HCT116 (cell line): ENCODE measurements around the gene TLR9. TPM values are rescaled to one million over a fixed set of nuclear protein-coding genes. Genes with fewer than 3 reads are reported as not detected.

Experiments used
- ATAC-seq: fragments of 200-7000 bp; cut with Tn5 transposase; 2 replicates; pipeline ENCODE4 v1.9.1; 2020; ENCODE audit warnings: mild to moderate bottlenecking, moderate library complexity
- BruUV-seq: library from RNA; stranded (reverse); fragments of 400-500 nt; replicated peaks from 2 replicates; lab custom pipeline; 2021; lab: Mats Ljungman, UMichigan
- CTCF ChIA-PET: fragments of 300-600 bp; sonication (Branson Sonifier 250); formaldehyde crosslinking; loops from one replicate; lab custom pipeline; 2021; ENCODE audit warnings: antibody characterized with exemption; lab: Charles Lee
- POLR2A ChIA-PET: fragments of 300-600, 350-600 bp; sonication (Branson Sonifier 250); formaldehyde crosslinking; loops from one replicate; lab custom pipeline; 2021; ENCODE audit warnings: antibody characterized with exemption; lab: Charles Lee
- RAD21 ChIA-PET, 2 experiments: fragments of 300-600 bp; sonication (Branson Sonifier 250); formaldehyde crosslinking; loops; one replicate each; lab custom pipeline; 2023; ENCODE audit warnings: low total read pairs in 2 of 2; ENCODE audit not compliant: uncharacterized antibody in 2 of 2, unreplicated experiment in 2 of 2, low non-redundant PET in 1 of 2; lab: Charles Lee
- DNase-seq: peaks from one replicate; pipeline ENCODE4 v3.0.0-alpha.2; 2010; ENCODE audit warnings: low read depth, low spot score
- H2AFZ ChIP-seq: fragments of 200-600 bp; shearing (Covaris generic), sonication (generic); 2 replicates; pipeline ENCODE4 v1.6.1; 2017; ENCODE audit warnings: low read depth, mixed run types, mixed read lengths, antibody characterized with exemption, low read length; ENCODE audit not compliant: poor library complexity, severe bottlenecking
- H3K27ac ChIP-seq: 2 replicates; pipeline ENCODE4 v1.5.1; 2012; ENCODE audit warnings: low read depth, low read length
- H3K27me3 ChIP-seq: fragments of 200-600 bp; sonication (generic); 2 replicates; pipeline ENCODE4 v1.6.1; 2016; ENCODE audit warnings: mixed run types, low read length, mixed read lengths; ENCODE audit not compliant: insufficient read depth
- H3K36me3 ChIP-seq, 2 experiments: fragments of 200-500 bp in 1 of 2; fragments of 200-600 bp in 1 of 2; sonication (Bioruptor generic) in 1 of 2; sonication (generic) in 1 of 2; 2 replicates each; pipeline versions ENCODE4 v1.5.1 to v1.6.1; 2014 to 2016; ENCODE audit warnings: low read length in 2 of 2, inconsistent platforms in 1 of 2, mixed read lengths in 1 of 2, mixed run types in 1 of 2; ENCODE audit not compliant: insufficient read depth in 2 of 2, control insufficient read depth in 1 of 2
- H3K4me1 ChIP-seq, 2 experiments: fragments of 200-600 bp in 1 of 2; sonication (generic) in 1 of 2; 2 replicates each; pipeline versions ENCODE4 v1.5.1 to v1.6.1; 2012 to 2017; ENCODE audit warnings: low read length in 2 of 2, inconsistent platforms in 1 of 2, mild to moderate bottlenecking in 1 of 2, mixed read lengths in 1 of 2, mixed run types in 1 of 2, moderate library complexity in 1 of 2; ENCODE audit not compliant: insufficient read depth in 2 of 2, control insufficient read depth in 1 of 2
- H3K4me2 ChIP-seq: fragments of 200-600 bp; sonication (generic); 2 replicates; pipeline ENCODE4 v1.6.1; 2017; ENCODE audit warnings: mixed run types, low read length, mixed read lengths
- H3K4me3 ChIP-seq, 2 experiments: fragments of 200-600 bp in 1 of 2; sonication (generic) in 1 of 2; replicated peaks in 1 of 2; 2 replicates each; pipeline ENCODE4 v1.5.1; 2011 to 2016; ENCODE audit warnings: low read length in 2 of 2, control low read depth in 1 of 2, low read depth in 1 of 2, mild to moderate bottlenecking in 1 of 2, mixed read lengths in 1 of 2, mixed run types in 1 of 2
- H3K79me2 ChIP-seq: fragments of 200-600 bp; sonication (generic); 2 replicates; pipeline ENCODE4 v1.6.1; 2017; ENCODE audit warnings: mild to moderate bottlenecking, mixed run types, low read length, moderate library complexity, mixed read lengths; ENCODE audit not compliant: insufficient read depth
- H3K9ac ChIP-seq: fragments of 200-600 bp; sonication (generic); 2 replicates; pipeline ENCODE4 v1.6.1; 2016; ENCODE audit warnings: low read length, mixed read lengths
- H3K9me2 ChIP-seq: fragments of 200-600 bp; sonication (generic), shearing (Covaris generic); 2 replicates; pipeline ENCODE4 v1.6.1; 2017; ENCODE audit warnings: mixed run types, mild to moderate bottlenecking, moderate library complexity; ENCODE audit not compliant: insufficient read depth
- H3K9me3 ChIP-seq, 2 experiments: fragments of 200-500 bp in 1 of 2; fragments of 200-600 bp in 1 of 2; sonication (Bioruptor generic) in 1 of 2; sonication (generic) in 1 of 2; 2 replicates each; pipeline ENCODE4 v1.6.1; 2014 to 2017; ENCODE audit warnings: low read length in 2 of 2, mixed read lengths in 2 of 2, inconsistent platforms in 1 of 2, low read depth in 1 of 2, mild to moderate bottlenecking in 1 of 2, mixed run types in 1 of 2, moderate library complexity in 1 of 2; ENCODE audit not compliant: control insufficient read depth in 1 of 2, insufficient read depth in 1 of 2
- H4K20me1 ChIP-seq: fragments of 200-600 bp; sonication (generic), shearing (Covaris generic); 2 replicates; pipeline ENCODE4 v1.6.1; 2017; ENCODE audit warnings: mixed run types, mild to moderate bottlenecking, moderate library complexity; ENCODE audit not compliant: insufficient read depth
- CEBPB ChIP-seq: IDR thresholded peaks from 2 replicates; pipeline ENCODE4 v1.6.1; 2012; ENCODE audit warnings: low read depth
- POLR2AphosphoS5 ChIP-seq: IDR thresholded peaks from 2 replicates; pipeline ENCODE4 v1.6.1; 2011; ENCODE audit warnings: mild to moderate bottlenecking, low read depth, low read length, moderate library complexity
- TCF7L2 ChIP-seq: IDR thresholded peaks from 2 replicates; pipeline ENCODE4 v1.7.0; 2011; ENCODE audit warnings: borderline replicate concordance, inconsistent platforms; ENCODE audit not compliant: insufficient read depth, insufficient read length; ENCODE audit errors: extremely low read depth
- YY1 ChIP-seq: IDR thresholded peaks from 2 replicates; pipeline ENCODE4 v1.6.1; 2011; ENCODE audit warnings: low read length, low read depth, moderate library complexity, mild to moderate bottlenecking; ENCODE audit not compliant: insufficient replicate concordance; ENCODE audit errors: extremely low read depth
- ZBTB33 ChIP-seq: IDR thresholded peaks from 2 replicates; pipeline ENCODE4 v1.6.1; 2011; ENCODE audit warnings: mild to moderate bottlenecking, low read length, moderate library complexity; ENCODE audit not compliant: insufficient replicate concordance; ENCODE audit errors: extremely low read depth
- intact Hi-C: fragments of 100-400 bp; cut with micrococcal nuclease; formaldehyde crosslinking; loops from 2 replicates; pipeline ENCODE4 v1.10.0; 2022
- total RNA-seq: library from RNA; stranded (reverse); gene quantifications from one replicate; pipeline ENCODE4 v1.2.1, GENCODE V29; 2021; ENCODE audit not compliant: unreplicated experiment

The TLR9 gene
- total RNA-seq, 1 experiment from 2014 or later = 0.15 TPM

GRCh38 chr3:52217409-52217805 is 8.0 kb downstream of the TLR9 start:
- Histone ChIP-seq H3K9me3 (no peaks in the 10 kb centered on the region), H2AFZ (peak overlapping the region; percentile 29), H3K4me3 (peak overlapping the region; percentile 5 to 30; a peak in 2 of 4 replicates), H4K20me1 (no peaks in the 10 kb centered on the region), H3K27me3 (no peaks in the 10 kb centered on the region), H3K9me2 (no peaks in the 10 kb centered on the region), H3K4me1 (peaks cover 21 to 42% of the 10 kb centered on the region in 2 experiments), H3K9ac (peak overlapping the region; percentile 39), H3K79me2 (no peaks in the 10 kb centered on the region), H3K36me3 (peaks cover 15 to 18% of the 10 kb centered on the region in 2 experiments), H3K27ac (peak overlapping the region; percentile 68), H3K4me2 (peak overlapping the region; percentile 69)
- peak; percentile 26 for ATAC-seq
- RAD21 ChIA-PET = no interaction called here
- intact Hi-C loops = loop anchor here (5.0 kb wide), 1 partner anchor 65 kb away; the partner anchor contains the start of gene POC1A
- POLR2A ChIA-PET = interaction anchor here (0.7 to 1.6 kb wide), 6 partner anchors 12 to 225 kb away, joined by 3 to 7 read pairs (median 4); partner anchors contain the start of genes ALAS1 and POC1A
- CTCF ChIA-PET = interaction anchor here (1.2 to 5.4 kb wide), 7 partner anchors 10 to 216 kb away, joined by 3 to 55 read pairs (median 5); no protein-coding TSS in a partner anchor
- peak; percentile 3 for TF ChIP-seq YY1
- TF ChIP-seq CEBPB = no peak
- TSS peak; percentile 25 for BruUV-seq
- no peak for DNase-seq

- H3K27ac ChIP-seq = peak overlapping the region; percentile 68
- peak overlapping the region in 1 of 2 experiments; percentile 30; a peak in 2 of 4 replicates for H3K4me3 ChIP-seq
- ATAC-seq (peak; percentile 80), DNase-seq (peak; percentile 84)
- peaks cover 21 to 42% of the 10 kb centered on the region in 2 experiments for H3K4me1 ChIP-seq
- no peaks in the 10 kb centered on the region for H3K79me2 ChIP-seq
- ChIA-PET RAD21 (interaction anchor here in 1 of 2 experiments (0.6 kb wide), 2 partner anchors 21 to 209 kb away, joined by 3 read pairs; no protein-coding TSS in a partner anchor), CTCF (interaction anchor here (1.2 to 5.4 kb wide), 7 partner anchors 10 to 216 kb away, joined by 3 to 55 read pairs (median 5); no protein-coding TSS in a partner anchor), POLR2A (interaction anchor here (0.7 to 1.6 kb wide), 6 partner anchors 12 to 224 kb away, joined by 3 to 7 read pairs (median 4); partner anchors contain the start of genes ALAS1 and POC1A)
- no peaks in the 10 kb centered on the region for H3K9me2 ChIP-seq
- no peaks in the 10 kb centered on the region for H4K20me1 ChIP-seq
- no peaks in the 10 kb centered on the region for H3K9me3 ChIP-seq
- H2AFZ ChIP-seq = peak overlapping the region; percentile 29
- H3K36me3 ChIP-seq = peaks cover 16 to 23% of the 10 kb centered on the region in 2 experiments
- peak overlapping the region; percentile 69 for H3K4me2 ChIP-seq
- TF ChIP-seq ZBTB33 (no peak), TCF7L2 (peak; percentile 43), POLR2AphosphoS5 (peak; percentile 72)
- BruUV-seq = no TSS peak
- no peaks in the 10 kb centered on the region for H3K27me3 ChIP-seq
- H3K9ac ChIP-seq = peak overlapping the region; percentile 39
- intact Hi-C loops = loop anchor here (5.0 kb wide), 1 partner anchor 64 kb away; the partner anchor contains the start of gene POC1A
Measured at GRCh38 chr3:52216585-52217408, 8.6 kb downstream of the TLR9 start.
